Coronary artery (tissue), 2 donors: ENCODE measurements around the gene INSYN1.

Experiments used
- DNase-seq: peaks from one replicate; pipeline ENCODE4 v3.0.0-alpha.2; 2017; ENCODE audit warnings: low spot score
- H3K27ac ChIP-seq, 2 donors: fragments of 200-600 bp; sonication (generic); one replicate each; pipeline ENCODE4 v1.5.1; 2016 to 2019
- H3K4me3 ChIP-seq: fragments of 200-600 bp; sonication (generic); 2 replicates; pipeline ENCODE4 v1.5.1; 2016; ENCODE audit warnings: mild to moderate bottlenecking, moderate library complexity
- CTCF ChIP-seq: fragments of 200-600 bp; sonication (generic); IDR thresholded peaks from one replicate; pipeline ENCODE4 v1.5.1; 2019; ENCODE audit warnings: antibody characterized with exemption

Gene INSYN1

DNA sequence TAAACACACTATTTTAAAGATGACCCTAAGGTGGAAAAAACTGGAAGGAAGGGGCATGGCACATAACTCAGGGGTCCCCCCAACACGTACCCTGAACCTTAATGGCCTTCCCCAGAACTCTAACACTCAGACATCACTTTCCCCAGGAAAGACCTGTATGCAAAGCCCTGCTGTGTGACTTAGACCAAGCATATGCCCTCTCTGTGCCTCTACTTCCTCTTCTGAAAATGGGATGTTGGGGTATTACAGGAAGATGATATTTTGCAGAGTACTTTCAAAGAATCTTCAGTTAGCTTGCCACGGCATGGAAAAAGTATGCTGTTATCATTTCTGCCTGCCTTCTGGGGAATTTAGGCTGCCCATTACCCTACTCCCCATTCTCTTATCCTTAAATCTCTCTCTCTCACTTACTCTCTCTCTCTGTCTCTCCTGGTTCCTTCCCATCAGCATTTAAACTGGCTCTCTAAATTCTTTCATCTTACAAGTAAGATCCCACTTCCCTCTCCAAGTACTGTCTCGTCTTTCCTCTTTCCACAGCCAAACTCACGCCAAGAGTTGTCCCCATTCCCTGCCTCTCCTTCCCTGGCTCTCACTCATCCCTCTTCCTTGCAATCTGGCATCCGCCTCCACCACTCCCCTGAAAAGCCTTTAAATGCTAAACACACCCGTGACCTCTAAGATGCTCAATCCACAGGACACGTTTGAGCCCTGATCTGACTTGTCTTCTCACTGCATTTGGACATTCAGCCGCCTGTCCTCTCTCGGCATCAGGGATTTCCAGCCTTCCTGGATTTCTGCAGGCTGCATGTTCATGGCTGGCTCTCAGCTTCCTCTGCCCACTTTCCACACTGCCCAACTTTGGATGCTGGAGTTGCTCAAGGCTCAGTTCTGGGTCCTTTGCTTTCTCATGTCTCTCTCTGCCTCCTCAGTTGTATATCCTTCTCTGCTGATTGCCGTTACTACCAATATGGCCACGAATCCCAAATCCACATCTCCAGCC lies 7.5 kb upstream of the INSYN1 start:
- DNase-seq = no peak
- H3K4me3 ChIP-seq = no peak overlapping the region
- TF ChIP-seq CTCF = no peak
- no peak overlapping the region for H3K27ac ChIP-seq

GRCh38 chr15:73758461-73758860 lies 5.3 kb upstream of the INSYN1 start:
- DNase-seq = no peak
- Histone ChIP-seq H3K4me3 (no peak overlapping the region), H3K27ac (no peak overlapping the region)
- TF ChIP-seq CTCF = no peak

DNA sequence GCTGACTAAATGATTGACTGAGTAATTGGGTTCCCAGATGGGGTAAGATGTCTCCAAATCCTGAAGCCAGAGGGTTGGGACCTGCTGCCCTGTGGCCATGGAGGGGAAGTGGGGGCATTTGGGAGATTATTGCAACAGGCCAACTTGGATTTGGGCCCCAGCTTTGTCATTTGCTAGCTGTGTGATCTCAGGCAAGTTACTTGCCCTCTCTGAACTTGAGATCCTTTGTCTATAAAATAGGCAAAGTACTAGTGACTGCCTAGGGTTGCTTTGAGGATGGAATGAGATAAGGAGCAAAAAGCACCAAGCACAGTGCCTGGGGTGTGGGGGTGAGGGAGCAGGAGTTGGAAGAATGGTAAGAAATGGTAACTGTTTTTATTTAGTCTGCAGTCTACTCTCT lies 4.4 kb upstream of the INSYN1 start:
- H3K27ac ChIP-seq = no peak overlapping the region
- H3K4me3 ChIP-seq = no peak overlapping the region
- DNase-seq = no peak
- no peak for TF ChIP-seq CTCF

DNA sequence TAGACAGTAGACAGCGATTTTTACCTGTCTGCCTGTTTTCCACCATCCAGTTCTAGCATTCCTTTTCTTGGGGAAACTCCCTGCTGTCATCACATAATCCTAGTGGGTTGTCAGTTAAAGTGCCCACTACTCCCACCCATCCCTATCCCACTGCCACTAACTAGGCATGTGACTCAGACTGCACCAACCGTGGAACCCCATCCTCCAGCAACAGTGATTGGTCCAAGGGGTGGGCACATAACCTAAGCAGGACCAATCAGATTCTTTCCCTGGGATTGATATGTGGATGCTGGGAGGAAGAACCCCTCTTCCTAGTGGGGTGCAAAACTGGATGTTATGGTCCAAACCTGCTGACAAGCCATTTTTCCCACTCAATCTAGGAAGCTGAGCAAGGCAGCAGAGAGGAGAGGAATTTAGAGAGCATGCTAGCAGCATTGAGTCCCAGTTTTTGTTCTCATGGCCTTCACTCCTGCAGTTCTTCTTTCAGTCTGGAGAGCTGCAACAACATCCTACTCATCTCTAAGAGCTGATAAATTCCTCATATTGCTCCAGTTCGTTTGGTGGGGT lies 3.9 kb upstream of the INSYN1 start:
- DNase-seq = no peak
- H3K27ac ChIP-seq = no peak overlapping the region
- no peak for TF ChIP-seq CTCF
- H3K4me3 ChIP-seq = no peak overlapping the region

GRCh38 chr15:73756390-73756789 lies 3.2 kb upstream of the INSYN1 start:
- Histone ChIP-seq H3K27ac (no peak overlapping the region), H3K4me3 (no peak overlapping the region)
- TF ChIP-seq CTCF = no peak
- no peak for DNase-seq

GRCh38 chr15:73755946-73756345 lies 2.8 kb upstream of the INSYN1 start:
- no peak for DNase-seq
- TF ChIP-seq CTCF = no peak
- Histone ChIP-seq H3K4me3 (no peak overlapping the region), H3K27ac (no peak overlapping the region)

GRCh38 chr15:73755481-73755880 lies 2.3 kb upstream of the INSYN1 start:
- Histone ChIP-seq H3K4me3 (no peak overlapping the region), H3K27ac (no peak overlapping the region)
- TF ChIP-seq CTCF = no peak
- DNase-seq = no peak
